ENCODE results near the gene TMEM220.
"Not testable (repeated sequence)": the region's sequence is repeated elsewhere in the genome, so short reads cannot be mapped to it uniquely, and the experiment has no call there.

The TMEM220 gene

GRCh38 chr17:10705727-10706126 lies 24.1 kb downstream of the TMEM220 start:
- peaks cover 18% of the 10 kb centered on the region for H3K36me3 ChIP-seq (replicated peaks)
- TF ChIP-seq CTCF (IDR thresholded peaks at IDR 0.05; ENCODE audit: low read depth, low read length, missing control alignments): no peak
- no peak overlapping the region for H3K4me3 ChIP-seq (ENCODE audit: low read depth, low read length)
- DNase-seq: no peak
- no peaks in the 10 kb centered on the region for H3K27me3 ChIP-seq (replicated peaks)
- no peak overlapping the region for H3K27ac ChIP-seq
- in situ Hi-C loops (cut with HindIII; ENCODE audit: low pct_ligation_motif_present, low sequenced_read_pairs): no loop called here

- H3K36me3 ChIP-seq (replicated peaks): peaks cover 9% of the 10 kb centered on the region
- H3K27ac ChIP-seq: no peak overlapping the region
- no peak overlapping the region for H3K4me3 ChIP-seq (ENCODE audit: low read depth, low read length)
- no peak for TF ChIP-seq CTCF (IDR thresholded peaks at IDR 0.05; ENCODE audit: low read depth, low read length, missing control alignments)
- peak; percentile 30 for DNase-seq
- H3K27me3 ChIP-seq (replicated peaks): no peaks in the 10 kb centered on the region
- in situ Hi-C loops (cut with HindIII; ENCODE audit: low pct_ligation_motif_present, low sequenced_read_pairs): no loop called here
These were observed 27.2 kb downstream of the TMEM220 start for GRCh38 chr17:10702574-10702973.

- peak; percentile 2 for DNase-seq
These were observed 30.0 kb downstream of the TMEM220 start for GRCh38 chr17:10699856-10700255.

GRCh38 chr17:10698096-10698818 lies 31.6 kb downstream of the TMEM220 start:
- Histone ChIP-seq H3K27ac (peak overlapping the region; percentile 75), H3K4me3 (ENCODE audit: low read depth, low read length) (peak overlapping the region; percentile 93), H3K36me3 (replicated peaks) (peaks cover 10% of the 10 kb centered on the region), H3K27me3 (replicated peaks) (no peaks in the 10 kb centered on the region)
- TF ChIP-seq CTCF (IDR thresholded peaks at IDR 0.05; ENCODE audit: low read depth, low read length, missing control alignments): no peak
- DNase-seq: peak; percentile 12
- in situ Hi-C loops (cut with HindIII; ENCODE audit: low pct_ligation_motif_present, low sequenced_read_pairs): no loop called here

More at GRCh38 chr17:10699856-10700255, 30.0 kb downstream of the TMEM220 start:
- H3K27me3 ChIP-seq (replicated peaks): no peaks in the 10 kb centered on the region
- H3K36me3 ChIP-seq (replicated peaks): peaks cover 2% of the 10 kb centered on the region
- H3K27ac ChIP-seq: no peak overlapping the region
- in situ Hi-C loops (cut with HindIII; ENCODE audit: low pct_ligation_motif_present, low sequenced_read_pairs): no loop called here
- TF ChIP-seq CTCF (IDR thresholded peaks at IDR 0.05; ENCODE audit: low read depth, low read length, missing control alignments): no peak
- H3K4me3 ChIP-seq (ENCODE audit: low read depth, low read length): no peak overlapping the region

GRCh38 chr17:10697092-10698081 lies 32.4 kb downstream of the TMEM220 start, which contains the start of the genes ADPRM and SCO1:
ADPRM (plus strand) TSS chr17:10697594; CDS start chr17:10704927, 7,333 bp downstream.
SCO1 (minus strand) TSS chr17:10697533; CDS start chr17:10697507, 26 bp downstream.
- in situ Hi-C loops (cut with HindIII; ENCODE audit: low pct_ligation_motif_present, low sequenced_read_pairs): no loop called here
- TF ChIP-seq CTCF (IDR thresholded peaks at IDR 0.05; ENCODE audit: low read depth, low read length, missing control alignments): peak; percentile 64
- DNase-seq: peak; percentile 91
- H3K27ac ChIP-seq: peak within 1 kb of the TSS; percentile 75
- no peaks in the 10 kb centered on the region for H3K27me3 ChIP-seq (replicated peaks)
- H3K36me3 ChIP-seq (replicated peaks): peaks cover 13% of the 10 kb centered on the region
- H3K4me3 ChIP-seq (ENCODE audit: low read depth, low read length): peak within 1 kb of the TSS; percentile 93

- H3K27ac ChIP-seq; H3K27me3 ChIP-seq (replicated peaks); DNase-seq; in situ Hi-C loops (cut with HindIII; ENCODE audit: low pct_ligation_motif_present, low sequenced_read_pairs): not testable (repeated sequence)
- H3K4me3 ChIP-seq (ENCODE audit: low read depth, low read length): peak overlapping the region; percentile 93
- H3K36me3 ChIP-seq (replicated peaks): peaks cover 24% of the 10 kb centered on the region
These were observed 33.9 kb downstream of the TMEM220 start for GRCh38 chr17:10695875-10696407.
